HAP-1 (cell line): ENCODE data around the gene CLN6.
"Not testable (repeated sequence)": the region's sequence is repeated elsewhere in the genome, so short reads cannot be mapped to it uniquely, and the experiment has no call there.

Source experiments
- DNase-seq, 2 experiments: peaks; one replicate each; pipeline ENCODE4 v3.0.0-alpha.2; 2016 to 2020; ENCODE audit warnings: low spot score in 2 of 2
- H3K27me3 ChIP-seq: fragments of 250-450 bp; sonication (Bioruptor Pico); 2 replicates; pipeline ENCODE4 v1.5.1; 2020; ENCODE audit warnings: low read depth, mild to moderate bottlenecking, moderate library complexity
- H3K36me3 ChIP-seq: fragments of 250-450 bp; sonication (Bioruptor Pico); replicated peaks from 2 replicates; pipeline ENCODE4 v1.5.1; 2020; ENCODE audit warnings: mild to moderate bottlenecking
- H3K4me1 ChIP-seq: fragments of 250-450 bp; sonication (Bioruptor Pico); 2 replicates; pipeline ENCODE4 v1.5.1; 2020; ENCODE audit warnings: mild to moderate bottlenecking
- H3K4me3 ChIP-seq: fragments of 250-450 bp; sonication (Bioruptor Pico); 2 replicates; pipeline ENCODE4 v1.5.1; 2020; ENCODE audit warnings: mild to moderate bottlenecking, moderate library complexity
- H3K9me3 ChIP-seq: fragments of 250-450 bp; sonication (Bioruptor Pico); 2 replicates; pipeline ENCODE4 v1.5.1; 2020; ENCODE audit warnings: mild to moderate bottlenecking, moderate library complexity
- in situ Hi-C: fragments of 300-500 bp; cut with MboI; formaldehyde crosslinking; loops from 3 replicates; pipeline ENCODE4 v1.14.3; 2020; ENCODE audit warnings: low sequenced_read_pairs, inconsistent platforms, mixed read lengths

The CLN6 gene

GRCh38 chr15:68235022-68235421 is 5.5 kb upstream of the CLN6 start:
- Histone ChIP-seq H3K4me3 (no peak overlapping the region), H3K36me3 (no peaks in the 10 kb centered on the region), H3K27me3 (no peaks in the 10 kb centered on the region), H3K9me3 (no peaks in the 10 kb centered on the region), H3K4me1 (peaks cover 4% of the 10 kb centered on the region)
- in situ Hi-C loops: no loop called here
- DNase-seq: no peak

GRCh38 chr15:68234520-68234919 is 5.0 kb upstream of the CLN6 start:
- H3K36me3 ChIP-seq, H3K4me1 ChIP-seq, DNase-seq, H3K27me3 ChIP-seq, H3K4me3 ChIP-seq, in situ Hi-C loops, H3K9me3 ChIP-seq: not testable (repeated sequence)

GRCh38 chr15:68234060-68234459 is 4.5 kb upstream of the CLN6 start:
- Histone ChIP-seq H3K9me3 (no peaks in the 10 kb centered on the region), H3K36me3 (peaks cover 2% of the 10 kb centered on the region), H3K4me3 (no peak overlapping the region), H3K27me3 (no peaks in the 10 kb centered on the region), H3K4me1 (peaks cover 7% of the 10 kb centered on the region)
- no peak for DNase-seq
- in situ Hi-C loops: no loop called here

- in situ Hi-C loops: no loop called here
- Histone ChIP-seq H3K27me3 (no peaks in the 10 kb centered on the region), H3K9me3 (no peaks in the 10 kb centered on the region), H3K4me1 (peaks cover 7% of the 10 kb centered on the region), H3K4me3 (no peak overlapping the region), H3K36me3 (peaks cover 4% of the 10 kb centered on the region)
- no peak for DNase-seq
These were observed 3.4 kb upstream of the CLN6 start for GRCh38 chr15:68232937-68233336.

GRCh38 chr15:68232449-68232848 is 2.9 kb upstream of the CLN6 start:
- no peak for DNase-seq
- peaks cover 11% of the 10 kb centered on the region for H3K4me1 ChIP-seq
- H3K27me3 ChIP-seq: no peaks in the 10 kb centered on the region
- H3K36me3 ChIP-seq: peaks cover 7% of the 10 kb centered on the region
- in situ Hi-C loops: no loop called here
- H3K9me3 ChIP-seq: no peaks in the 10 kb centered on the region
- no peak overlapping the region for H3K4me3 ChIP-seq

- no peak for DNase-seq
- Histone ChIP-seq H3K27me3 (no peaks in the 10 kb centered on the region), H3K36me3 (peaks cover 16% of the 10 kb centered on the region), H3K9me3 (no peaks in the 10 kb centered on the region), H3K4me3 (no peak overlapping the region), H3K4me1 (peaks cover 19% of the 10 kb centered on the region)
- in situ Hi-C loops: no loop called here
These were observed 1.7 kb upstream of the CLN6 start for GRCh38 chr15:68231102-68231818.

- Histone ChIP-seq H3K27me3 (no peaks in the 10 kb centered on the region), H3K4me1 (peaks cover 19% of the 10 kb centered on the region), H3K9me3 (no peaks in the 10 kb centered on the region), H3K36me3 (peaks cover 16% of the 10 kb centered on the region), H3K4me3 (peak overlapping the region; percentile 77)
- in situ Hi-C loops: no loop called here
- DNase-seq: no peak
These were observed 901 bp upstream of the CLN6 start for GRCh38 chr15:68230157-68231100.

GRCh38 chr15:68228971-68229385 is 550 bp downstream of the CLN6 start:
- peak overlapping the region; percentile 77 for H3K4me3 ChIP-seq
- H3K36me3 ChIP-seq: peaks cover 18% of the 10 kb centered on the region
- no peak for DNase-seq
- H3K4me1 ChIP-seq: peaks cover 19% of the 10 kb centered on the region
- in situ Hi-C loops: no loop called here
- no peaks in the 10 kb centered on the region for H3K27me3 ChIP-seq
- peaks cover 3% of the 10 kb centered on the region; the same call in 1 of the 2 replicates for H3K9me3 ChIP-seq

- Histone ChIP-seq H3K4me3 (peak overlapping the region; percentile 77), H3K27me3 (no peaks in the 10 kb centered on the region), H3K9me3 (peaks cover 5% of the 10 kb centered on the region; the same call in 1 of the 2 replicates), H3K4me1 (peaks cover 19% of the 10 kb centered on the region), H3K36me3 (peaks cover 19% of the 10 kb centered on the region)
- peak; percentile 45 to 60 for DNase-seq
- in situ Hi-C loops: no loop called here
These were observed 1.2 kb downstream of the CLN6 start for GRCh38 chr15:68228143-68228970.

- Histone ChIP-seq H3K36me3 (peaks cover 25% of the 10 kb centered on the region), H3K4me1 (peaks cover 19% of the 10 kb centered on the region), H3K4me3 (peak overlapping the region; percentile 77), H3K9me3 (peaks cover 5% of the 10 kb centered on the region; the same call in 1 of the 2 replicates), H3K27me3 (no peaks in the 10 kb centered on the region)
- DNase-seq: no peak
- in situ Hi-C loops: no loop called here
These were observed 1.8 kb downstream of the CLN6 start for GRCh38 chr15:68227643-68228142.

GRCh38 chr15:68225442-68225841 is 4.1 kb downstream of the CLN6 start:
- in situ Hi-C loops, H3K27me3 ChIP-seq, H3K9me3 ChIP-seq, DNase-seq, H3K4me3 ChIP-seq: not testable (repeated sequence)
- Histone ChIP-seq H3K36me3 (peaks cover 28% of the 10 kb centered on the region), H3K4me1 (peaks cover 21% of the 10 kb centered on the region)

- no peak for DNase-seq
- Histone ChIP-seq H3K27me3 (no peaks in the 10 kb centered on the region), H3K4me1 (peaks cover 14% of the 10 kb centered on the region), H3K36me3 (peaks cover 33% of the 10 kb centered on the region), H3K4me3 (no peak overlapping the region), H3K9me3 (peaks cover 5% of the 10 kb centered on the region; the same call in 1 of the 2 replicates)
- in situ Hi-C loops: no loop called here
These were observed 4.8 kb downstream of the CLN6 start for GRCh38 chr15:68224546-68225250.

GRCh38 chr15:68224108-68224507 is 5.4 kb downstream of the CLN6 start:
- Histone ChIP-seq H3K9me3 (peaks cover 5% of the 10 kb centered on the region; the same call in 1 of the 2 replicates), H3K4me3 (no peak overlapping the region), H3K4me1 (peaks cover 14% of the 10 kb centered on the region), H3K27me3 (no peaks in the 10 kb centered on the region), H3K36me3 (peaks cover 38% of the 10 kb centered on the region)
- no peak for DNase-seq
- in situ Hi-C loops: no loop called here
